NCI-H510A (cell line): ENCODE measurements around the gene GP5.
A peak's percentile ranks its signal among the peaks of the same experiment; 100 is the strongest.

Experiments used
- DNase-seq: peaks from one replicate; lab custom pipeline; 2025; lab: John Stamatoyannopoulos, UW

The GP5 gene, protein sequence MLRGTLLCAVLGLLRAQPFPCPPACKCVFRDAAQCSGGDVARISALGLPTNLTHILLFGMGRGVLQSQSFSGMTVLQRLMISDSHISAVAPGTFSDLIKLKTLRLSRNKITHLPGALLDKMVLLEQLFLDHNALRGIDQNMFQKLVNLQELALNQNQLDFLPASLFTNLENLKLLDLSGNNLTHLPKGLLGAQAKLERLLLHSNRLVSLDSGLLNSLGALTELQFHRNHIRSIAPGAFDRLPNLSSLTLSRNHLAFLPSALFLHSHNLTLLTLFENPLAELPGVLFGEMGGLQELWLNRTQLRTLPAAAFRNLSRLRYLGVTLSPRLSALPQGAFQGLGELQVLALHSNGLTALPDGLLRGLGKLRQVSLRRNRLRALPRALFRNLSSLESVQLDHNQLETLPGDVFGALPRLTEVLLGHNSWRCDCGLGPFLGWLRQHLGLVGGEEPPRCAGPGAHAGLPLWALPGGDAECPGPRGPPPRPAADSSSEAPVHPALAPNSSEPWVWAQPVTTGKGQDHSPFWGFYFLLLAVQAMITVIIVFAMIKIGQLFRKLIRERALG

DNA sequence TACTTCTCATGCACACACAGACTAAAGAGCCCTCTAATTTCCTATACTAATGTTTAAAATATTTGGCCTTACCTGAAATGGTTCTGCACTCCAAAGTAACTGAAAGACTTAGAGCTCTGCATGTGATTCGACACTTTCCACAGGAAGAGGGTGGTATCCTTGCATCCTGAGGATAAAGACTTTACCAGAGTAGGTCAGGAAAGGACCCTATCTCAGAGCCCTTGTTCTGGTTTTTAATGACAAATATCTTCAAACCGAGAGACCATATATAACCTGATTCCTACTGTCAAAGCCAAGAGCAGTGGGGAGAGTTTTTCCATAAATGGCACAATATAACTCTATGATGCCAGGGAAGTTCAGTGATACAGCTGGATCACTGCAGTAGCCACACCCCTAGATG lies at the start of gene GP5:
GP5 (minus strand) TSS at position 101 of the 400 bp plus-strand sequence. CDS start 984 bp downstream, outside the sequence.
- DNase-seq, result no peak

DNA sequence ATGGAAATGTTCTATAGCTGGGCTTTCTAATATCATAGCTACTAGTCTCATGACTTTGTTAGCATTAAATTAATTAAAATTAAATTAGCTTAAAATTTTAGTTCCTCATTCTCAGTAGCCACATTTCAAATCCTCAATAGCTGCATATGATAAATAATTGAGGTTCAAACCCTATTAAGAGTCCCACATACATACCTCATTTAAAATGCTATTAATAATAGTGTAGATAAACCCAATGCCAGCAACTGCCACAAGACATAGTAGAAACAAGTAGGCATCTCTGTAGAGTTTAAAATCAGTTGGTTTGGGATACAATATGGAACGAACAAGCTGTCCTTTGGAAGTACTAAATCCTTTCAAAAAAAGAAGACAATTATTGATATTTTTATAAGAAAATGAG lies 48.6 kb upstream of the GP5 start:
- no peak for DNase-seq

DNA sequence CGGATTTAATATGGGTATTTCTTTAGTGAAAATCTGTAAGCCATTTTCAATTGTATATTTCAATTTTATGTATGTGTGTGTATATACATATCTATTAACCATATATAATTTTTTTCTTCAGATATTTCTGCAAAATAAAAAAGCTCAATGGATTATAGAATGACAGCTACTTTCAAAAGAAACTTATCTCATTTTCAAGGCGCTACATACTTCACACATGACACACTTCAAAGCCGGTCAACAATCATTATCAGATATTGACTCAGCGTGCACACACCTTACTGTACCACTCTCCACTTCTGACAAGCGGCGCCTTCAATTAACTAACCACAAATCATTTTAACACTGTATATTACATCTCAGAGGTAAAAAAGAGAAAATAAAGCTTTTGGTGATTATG lies 48.1 kb upstream of the GP5 start:
- no peak for DNase-seq

DNA sequence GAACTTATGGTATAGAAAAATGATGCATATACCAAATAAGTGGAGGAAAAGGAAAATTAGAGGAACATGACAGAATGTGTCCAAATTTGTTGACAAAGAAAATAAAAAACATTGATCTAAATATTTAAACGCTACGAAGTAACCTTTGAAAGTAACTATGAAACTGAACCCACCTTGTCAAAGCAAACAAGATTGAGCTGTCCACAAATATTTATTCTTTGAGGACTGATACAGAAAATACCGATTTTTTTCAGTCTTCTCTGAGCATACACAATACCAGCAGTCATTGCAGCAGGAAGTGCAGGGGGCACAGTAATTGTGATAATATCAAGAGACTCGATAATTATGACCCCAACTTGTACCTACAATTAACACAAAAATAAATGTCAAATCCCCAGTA lies 47.7 kb upstream of the GP5 start:
- no peak for DNase-seq

DNA sequence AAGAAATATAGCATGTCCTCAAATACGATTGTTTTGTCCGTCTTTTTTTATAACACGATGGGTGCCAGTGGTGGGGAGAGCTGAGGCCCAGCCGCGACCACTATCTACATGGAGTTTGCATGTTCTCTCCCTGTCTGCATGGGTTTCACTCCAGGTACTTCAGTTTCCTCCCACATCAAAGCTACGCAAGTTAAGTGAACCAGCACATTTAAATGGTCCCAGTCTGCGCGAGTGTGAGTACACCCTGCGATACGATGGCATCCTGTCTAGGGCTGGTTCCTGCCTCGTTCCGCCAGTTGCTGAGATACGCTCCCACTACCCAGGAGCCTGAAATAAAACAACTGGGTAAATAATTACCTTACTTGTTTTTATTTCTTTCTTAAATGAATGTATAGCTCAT lies 47.1 kb upstream of the GP5 start:
- DNase-seq, result peak; percentile 88

DNA sequence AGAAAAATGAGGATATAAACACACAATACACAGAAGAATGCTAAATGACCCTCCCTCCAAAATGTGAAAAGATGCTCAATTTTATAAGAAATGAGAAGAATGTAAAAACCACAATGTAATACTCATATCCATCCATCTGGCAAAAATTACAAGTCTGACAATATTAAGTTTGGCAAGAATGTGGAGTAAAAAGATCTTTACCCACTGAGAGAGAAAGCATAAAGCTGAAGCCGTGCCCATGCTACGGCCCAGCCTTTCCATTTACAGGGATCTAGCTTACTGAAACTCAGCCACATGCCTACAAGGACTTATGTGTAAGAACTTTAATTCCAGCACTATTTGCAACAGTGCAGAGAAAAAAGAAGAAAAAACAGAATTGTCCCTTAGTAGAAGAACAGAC lies 44.8 kb upstream of the GP5 start:
- DNase-seq, result no peak

DNA sequence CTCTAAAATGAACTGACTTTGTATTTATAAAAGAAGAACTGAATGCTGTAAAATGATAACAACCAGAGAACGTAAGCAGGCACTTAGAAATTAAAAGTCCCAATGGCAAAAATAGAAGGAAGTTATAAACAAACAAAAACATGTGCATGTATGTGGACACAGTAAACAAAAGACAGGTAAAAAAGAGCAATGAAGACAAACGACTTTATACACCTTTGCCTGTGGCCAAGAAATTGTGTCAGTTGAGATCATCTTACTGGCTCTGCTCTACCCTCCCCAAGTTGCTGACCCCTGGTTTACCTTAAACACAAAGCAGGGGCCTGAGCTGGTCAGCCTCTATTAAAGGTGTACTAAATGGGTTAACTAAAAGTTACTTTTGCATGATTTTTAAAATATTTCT lies 41.7 kb upstream of the GP5 start:
- no peak for DNase-seq

DNA sequence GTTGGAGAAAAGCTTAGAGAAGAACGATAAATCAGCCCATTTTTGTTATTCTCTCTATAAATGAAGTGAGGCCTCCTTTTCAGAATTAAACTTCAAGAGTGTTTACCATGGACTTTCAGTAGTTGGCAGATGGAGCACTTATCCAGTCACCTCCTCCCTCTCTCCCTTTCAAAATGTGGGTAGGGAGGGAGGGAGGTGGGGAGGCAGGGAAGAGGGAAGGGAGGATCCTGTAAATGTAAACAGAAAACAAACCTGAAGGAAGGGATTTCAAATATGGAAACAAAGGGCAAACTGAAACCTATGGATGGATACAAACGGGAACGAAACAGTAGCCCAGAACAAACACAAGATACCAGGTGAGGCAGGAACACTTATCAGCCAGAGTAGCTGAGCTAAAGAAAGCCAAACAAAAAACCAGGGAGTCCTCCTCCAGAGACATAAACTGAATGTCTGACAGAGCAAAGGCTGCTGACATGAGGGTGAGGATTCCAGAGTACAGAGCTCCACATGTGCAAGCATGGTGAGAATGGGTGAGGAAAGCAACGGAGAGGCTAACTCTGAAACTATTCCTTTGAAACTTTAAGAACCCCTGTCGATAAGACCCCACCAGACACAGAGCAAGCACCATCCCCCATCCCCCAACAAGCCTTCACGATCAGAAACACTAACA lies 41.0 kb upstream of the GP5 start:
- peak; percentile 85 for DNase-seq

DNA sequence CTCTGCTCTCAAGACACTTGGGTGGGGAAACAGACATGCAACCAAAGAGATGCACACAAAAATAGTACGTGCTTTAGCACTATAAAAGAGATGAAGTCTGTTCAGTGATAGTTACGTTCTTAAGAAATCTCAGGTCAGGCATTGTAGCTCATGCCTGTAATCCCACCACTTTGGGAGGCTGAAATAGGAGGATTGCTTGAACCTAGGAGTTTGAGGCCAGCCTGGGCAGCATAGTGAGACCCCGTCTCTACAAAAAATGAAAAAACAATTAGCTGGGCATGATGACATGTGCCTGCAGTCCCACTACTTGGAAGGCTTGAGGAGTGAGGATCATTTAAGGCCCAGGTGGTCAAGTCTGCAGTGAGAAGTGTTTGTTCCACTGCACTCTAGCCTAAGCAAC lies 35.4 kb upstream of the GP5 start:
- DNase-seq, result no peak

DNA sequence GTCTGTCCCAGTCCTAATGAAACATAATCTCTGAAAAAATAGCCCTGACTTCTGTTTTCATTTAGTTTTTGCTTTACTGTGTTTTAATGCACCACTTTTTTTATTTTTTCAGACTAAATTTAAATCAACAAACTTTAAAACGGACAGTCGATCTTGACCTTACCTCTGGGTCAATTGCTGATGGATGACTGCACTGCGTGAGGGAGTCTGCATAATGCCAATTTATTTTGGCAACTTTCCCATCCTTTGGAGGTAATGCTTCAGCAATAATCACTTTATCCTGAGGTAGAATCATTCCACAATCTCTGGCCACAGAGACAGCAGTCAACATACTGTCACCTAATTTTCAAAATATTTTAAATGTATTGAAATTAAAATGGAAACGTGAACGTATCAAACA lies 32.5 kb upstream of the GP5 start:
- DNase-seq, result no peak

DNA sequence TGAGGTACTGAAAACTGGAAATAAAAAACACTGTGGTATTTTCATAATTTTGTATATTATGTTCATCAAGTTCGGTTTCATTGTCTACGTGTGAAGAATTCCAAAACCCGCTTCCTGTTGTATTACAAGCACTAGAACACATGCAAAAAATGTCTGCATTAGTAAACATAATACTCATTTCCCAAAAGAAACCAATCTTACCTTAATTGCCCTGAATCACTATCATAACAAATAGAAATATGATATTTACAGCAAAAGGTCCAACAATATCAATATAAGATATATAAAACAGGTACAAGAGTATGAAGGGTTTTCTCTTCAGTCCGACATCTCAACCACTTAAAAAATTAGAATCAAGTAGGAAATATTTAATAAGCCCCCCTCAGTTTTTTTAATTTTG lies 26.3 kb upstream of the GP5 start:
- no peak for DNase-seq

DNA sequence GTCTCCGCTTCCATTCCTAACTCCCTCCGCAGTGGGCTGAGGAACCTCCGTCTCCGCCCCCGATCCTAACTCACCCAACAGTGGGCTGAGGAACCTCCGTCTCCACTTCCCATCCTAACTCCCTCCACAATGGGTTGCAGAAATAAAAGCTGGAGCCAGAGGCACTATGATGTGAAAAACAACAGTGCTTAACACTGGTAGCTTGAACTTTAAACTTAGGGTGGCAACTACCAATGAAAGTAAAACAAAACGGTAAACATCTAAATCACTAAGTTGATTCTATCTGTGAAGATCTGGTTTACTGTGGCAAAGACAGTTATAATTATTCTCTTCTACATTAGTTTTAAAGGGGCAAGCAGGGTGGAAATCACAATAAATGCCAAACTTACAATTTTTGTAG lies 25.9 kb upstream of the GP5 start:
- DNase-seq, result no peak

DNA sequence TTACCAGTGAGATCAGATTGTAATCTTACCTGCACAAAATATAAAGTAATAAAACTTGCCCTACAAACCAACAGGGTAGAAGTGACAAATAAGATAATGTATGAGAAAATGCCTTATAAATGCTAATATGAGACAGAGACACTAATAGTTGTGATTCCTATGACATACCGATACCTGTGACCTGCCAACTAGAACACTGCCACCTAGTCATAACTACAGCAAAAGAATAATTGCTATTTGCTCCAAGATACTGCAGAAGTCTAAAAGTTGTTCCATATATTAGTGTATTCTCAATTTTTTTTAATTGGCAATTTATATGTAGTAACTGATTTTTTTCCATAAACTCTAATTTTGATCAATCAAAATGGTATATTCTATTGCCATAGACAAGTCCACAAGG lies 25.3 kb upstream of the GP5 start:
- no peak for DNase-seq

DNA sequence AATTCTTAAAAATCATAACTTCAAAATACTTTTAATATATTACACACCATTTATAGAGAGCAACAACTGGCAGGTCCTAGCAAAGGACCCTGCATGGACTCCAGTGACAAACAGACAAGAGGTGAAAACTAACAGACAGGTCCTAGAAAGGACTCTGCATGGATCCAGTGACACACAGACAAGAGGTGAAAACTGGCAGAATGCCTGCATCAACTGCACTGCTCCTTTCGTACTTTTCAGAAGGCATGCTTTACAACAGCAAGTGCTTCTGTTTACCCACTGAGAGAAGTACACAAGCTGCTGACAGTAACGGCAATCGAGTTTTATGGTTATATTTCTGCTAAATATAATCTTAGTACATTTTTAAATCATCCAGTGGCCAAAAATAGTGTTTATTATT lies 24.3 kb upstream of the GP5 start:
- DNase-seq, result peak; percentile 36

DNA sequence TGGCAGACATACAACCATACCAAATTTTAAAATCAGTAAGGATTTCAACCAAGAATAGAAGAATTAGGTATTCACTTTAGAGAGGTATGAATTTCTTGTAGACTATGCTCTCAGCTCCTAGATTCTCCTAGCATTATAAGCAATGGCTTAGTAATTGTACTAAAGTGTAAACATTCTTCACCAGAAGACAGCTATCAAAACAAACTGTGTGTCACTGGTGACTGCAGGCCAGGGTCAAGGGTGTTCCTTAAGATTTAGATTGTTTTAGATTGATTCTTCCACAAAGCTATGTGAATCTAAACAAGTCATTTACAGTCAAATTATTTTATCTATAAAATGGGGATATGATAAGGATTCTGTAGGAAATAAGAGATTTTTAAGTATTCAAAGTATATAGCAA lies 23.1 kb upstream of the GP5 start:
- no peak for DNase-seq

DNA sequence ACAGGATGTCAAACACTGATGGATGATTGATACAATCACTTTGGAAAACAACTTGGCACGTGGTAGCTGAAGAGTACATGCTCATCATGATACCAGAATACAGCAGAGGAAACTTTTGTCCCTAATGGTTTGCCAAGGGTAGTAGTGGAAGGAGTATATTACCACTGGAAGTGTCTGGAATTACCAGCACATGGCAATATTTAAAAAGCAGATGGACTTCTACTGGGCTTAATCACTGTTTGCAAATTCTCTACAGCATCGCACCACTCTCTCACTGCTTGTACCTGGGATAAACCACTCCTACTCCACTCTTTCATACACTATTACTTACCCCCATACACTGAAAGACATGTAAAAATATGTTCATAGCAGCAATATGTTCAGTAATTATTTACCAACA lies 19.6 kb upstream of the GP5 start:
- DNase-seq, result no peak

DNA sequence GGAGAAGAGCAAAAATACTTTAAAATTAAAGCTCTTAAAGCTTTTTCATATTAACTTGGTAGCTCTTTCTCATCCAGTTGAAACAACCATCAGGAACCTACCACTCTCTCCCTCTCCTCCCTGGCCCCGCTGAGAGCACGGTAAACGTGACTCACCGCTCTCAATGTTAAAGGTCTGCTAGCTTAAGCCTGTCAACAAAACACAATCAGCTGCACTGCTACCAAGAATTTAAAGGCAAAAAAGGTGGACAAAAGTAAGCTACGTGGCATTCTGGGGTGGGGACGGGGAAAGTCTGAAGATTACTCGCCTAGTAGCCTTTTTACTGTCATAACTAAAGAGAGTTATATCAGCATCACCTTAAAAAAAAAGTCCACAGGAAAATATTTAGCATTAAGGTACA lies 8.4 kb upstream of the GP5 start:
- DNase-seq, result peak; percentile 22

DNA sequence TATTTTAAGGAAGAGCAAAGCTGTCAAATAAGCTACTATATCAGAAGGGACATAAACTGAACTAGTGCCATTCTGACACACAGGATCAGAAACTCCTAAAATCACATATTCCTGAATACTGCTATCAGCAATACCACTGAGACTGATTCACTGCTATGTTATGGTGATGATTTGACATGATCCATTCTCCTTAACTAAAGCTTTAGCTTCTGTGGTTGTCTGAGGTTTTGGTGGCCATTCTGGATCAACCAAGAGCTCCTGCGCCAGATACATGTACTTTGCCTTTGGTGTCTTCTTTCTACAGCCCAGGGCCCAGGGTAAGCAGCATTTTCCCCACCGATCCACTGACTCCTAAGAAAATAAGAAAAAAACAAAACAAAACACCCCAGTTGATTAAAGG lies 6.7 kb upstream of the GP5 start:
- no peak for DNase-seq

DNA sequence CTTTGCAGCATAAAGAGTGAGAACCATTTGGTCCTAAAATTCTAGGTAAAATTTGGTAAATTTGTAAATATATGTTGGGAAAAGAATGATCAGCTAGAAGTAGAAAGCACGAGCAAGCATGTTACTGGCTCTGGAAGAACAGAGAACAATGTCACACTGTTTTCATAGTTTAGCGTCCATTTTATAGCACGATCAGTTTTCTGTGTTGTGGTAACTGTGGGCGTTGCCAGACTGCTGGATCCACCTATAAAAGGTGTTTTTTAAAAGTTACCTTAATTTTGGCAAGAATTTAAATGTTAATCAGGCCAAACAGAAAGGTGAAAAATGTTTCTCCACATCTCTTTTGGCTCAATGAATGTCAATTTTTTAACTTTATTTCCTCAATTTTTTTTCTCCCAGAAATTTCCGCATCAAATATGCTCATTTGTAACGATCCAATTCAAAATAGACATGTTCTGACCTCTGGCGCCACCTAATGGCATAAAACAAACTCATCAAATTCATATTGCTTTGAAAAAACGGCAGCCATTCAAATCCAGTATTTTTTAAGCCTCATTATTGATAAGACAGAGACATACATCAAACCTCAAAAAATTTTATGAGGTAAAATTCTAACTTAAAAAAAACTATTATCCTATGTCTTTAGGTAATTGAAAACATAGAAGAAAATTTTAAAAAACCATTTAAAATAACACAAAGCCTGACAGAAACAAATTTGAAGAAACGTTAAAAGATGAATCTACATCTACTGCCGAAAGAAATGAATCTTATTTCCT lies 5.5 kb upstream of the GP5 start:
- no peak for DNase-seq

DNA sequence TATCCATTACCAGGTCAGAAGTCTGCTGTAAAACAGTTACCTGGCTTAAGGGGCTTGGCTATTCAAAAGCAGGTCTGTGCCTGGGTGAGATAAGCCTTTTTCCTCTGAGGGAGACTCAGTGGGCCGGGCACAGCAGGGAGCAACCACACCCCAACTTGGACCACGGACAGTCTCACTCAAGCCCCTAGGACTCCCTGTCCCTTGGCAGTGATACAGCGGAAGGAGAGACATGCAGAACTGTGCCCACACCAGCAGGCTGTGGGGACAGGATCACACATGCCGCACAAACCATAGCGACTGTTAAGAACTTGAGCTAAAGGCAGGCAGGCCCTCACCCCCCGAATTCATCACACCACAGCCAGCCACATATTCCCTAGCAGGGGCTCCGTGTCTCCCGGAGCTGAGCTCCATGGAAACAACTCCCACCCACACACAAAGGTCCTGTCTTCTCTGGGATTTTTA lies 2.8 kb upstream of the GP5 start:
- DNase-seq, result no peak

DNA sequence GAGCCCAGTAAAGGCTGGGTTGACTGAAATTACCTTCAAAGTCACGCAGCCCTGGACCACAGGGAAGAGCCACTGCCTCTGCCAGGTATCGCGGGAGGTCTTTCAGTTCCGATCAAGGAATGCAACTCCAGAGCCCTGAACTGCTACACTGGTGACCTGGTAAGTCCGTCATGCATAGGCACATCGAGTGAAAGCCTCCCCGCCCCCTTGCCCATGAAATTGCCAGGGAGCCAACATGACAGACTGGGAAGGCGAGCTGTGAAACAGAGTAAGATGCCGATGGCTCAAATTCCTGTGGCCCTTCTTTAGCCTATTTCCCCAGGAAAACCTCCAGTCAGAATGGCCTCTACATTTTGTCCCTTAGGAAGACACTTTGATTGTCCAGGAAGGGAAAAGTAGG lies 2.3 kb upstream of the GP5 start:
- DNase-seq, result no peak

DNA sequence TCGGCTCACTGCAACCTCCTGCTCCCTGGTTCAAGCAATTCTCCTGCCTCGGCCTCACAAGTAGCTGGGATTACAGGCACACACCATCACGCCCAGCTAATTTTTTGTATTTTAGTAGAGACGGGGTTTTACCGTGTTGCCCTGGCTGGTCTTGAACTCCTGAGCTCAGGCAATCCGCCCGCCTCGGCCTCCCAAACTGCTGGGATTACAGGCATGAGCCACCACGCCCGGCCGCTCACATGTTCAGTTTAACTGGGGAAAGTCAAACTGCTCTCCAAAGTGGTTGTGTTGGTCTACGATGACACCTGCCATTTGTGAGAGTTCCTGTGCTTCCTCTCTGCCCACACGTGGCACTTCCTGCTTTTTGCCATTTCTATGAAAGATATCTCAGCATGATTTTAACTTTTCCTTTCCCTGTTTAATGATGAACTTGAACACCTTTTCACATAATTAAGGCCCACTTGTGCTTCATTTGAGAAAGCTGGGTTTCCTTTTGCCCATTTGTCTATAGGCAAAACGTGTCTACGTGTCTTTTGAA lies 877 bp upstream of the GP5 start:
- no peak for DNase-seq
